ENCODE results near the gene PATZ1.
A peak's percentile ranks its signal among the peaks of the same experiment; 100 is the strongest.
"Not testable (repeated sequence)": the region's sequence is repeated elsewhere in the genome, so short reads cannot be mapped to it uniquely, and the experiment has no call there.

The PATZ1 gene, protein sequence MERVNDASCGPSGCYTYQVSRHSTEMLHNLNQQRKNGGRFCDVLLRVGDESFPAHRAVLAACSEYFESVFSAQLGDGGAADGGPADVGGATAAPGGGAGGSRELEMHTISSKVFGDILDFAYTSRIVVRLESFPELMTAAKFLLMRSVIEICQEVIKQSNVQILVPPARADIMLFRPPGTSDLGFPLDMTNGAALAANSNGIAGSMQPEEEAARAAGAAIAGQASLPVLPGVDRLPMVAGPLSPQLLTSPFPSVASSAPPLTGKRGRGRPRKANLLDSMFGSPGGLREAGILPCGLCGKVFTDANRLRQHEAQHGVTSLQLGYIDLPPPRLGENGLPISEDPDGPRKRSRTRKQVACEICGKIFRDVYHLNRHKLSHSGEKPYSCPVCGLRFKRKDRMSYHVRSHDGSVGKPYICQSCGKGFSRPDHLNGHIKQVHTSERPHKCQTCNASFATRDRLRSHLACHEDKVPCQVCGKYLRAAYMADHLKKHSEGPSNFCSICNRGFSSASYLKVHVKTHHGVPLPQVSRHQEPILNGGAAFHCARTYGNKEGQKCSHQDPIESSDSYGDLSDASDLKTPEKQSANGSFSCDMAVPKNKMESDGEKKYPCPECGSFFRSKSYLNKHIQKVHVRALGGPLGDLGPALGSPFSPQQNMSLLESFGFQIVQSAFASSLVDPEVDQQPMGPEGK

DNA sequence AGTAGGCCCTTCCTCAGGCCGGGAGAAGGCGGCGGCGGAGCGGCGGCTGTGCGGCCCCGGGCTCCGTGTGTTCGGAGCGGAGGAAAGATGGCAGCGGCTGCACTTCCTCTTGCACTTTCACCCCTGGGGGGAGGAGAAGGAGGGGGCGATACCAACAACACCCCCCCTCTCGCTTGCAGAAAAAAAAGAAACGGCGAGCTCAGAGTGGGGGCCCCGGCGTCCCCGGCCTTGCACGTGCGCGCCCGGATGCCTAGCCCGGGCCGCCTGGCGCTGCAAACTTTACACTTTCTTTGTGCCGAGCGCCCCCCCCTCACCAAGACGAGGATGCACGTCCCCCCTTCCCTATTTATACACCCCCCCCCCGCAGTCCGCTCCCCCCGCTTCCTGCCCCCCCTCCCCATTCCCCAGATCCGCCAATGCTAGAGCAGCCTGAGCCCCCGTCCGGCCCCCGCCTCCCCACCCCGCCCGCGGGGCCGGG, at the start of gene PATZ1:
PATZ1 (minus strand) TSS at position 92 of the 478 bp plus-strand sequence. CDS start 744 bp downstream, outside the sequence.
- no peak for DNase-seq

GRCh38 chr22:31394326-31394725, 48.2 kb upstream of the PATZ1 start:
- no peak for DNase-seq

DNA sequence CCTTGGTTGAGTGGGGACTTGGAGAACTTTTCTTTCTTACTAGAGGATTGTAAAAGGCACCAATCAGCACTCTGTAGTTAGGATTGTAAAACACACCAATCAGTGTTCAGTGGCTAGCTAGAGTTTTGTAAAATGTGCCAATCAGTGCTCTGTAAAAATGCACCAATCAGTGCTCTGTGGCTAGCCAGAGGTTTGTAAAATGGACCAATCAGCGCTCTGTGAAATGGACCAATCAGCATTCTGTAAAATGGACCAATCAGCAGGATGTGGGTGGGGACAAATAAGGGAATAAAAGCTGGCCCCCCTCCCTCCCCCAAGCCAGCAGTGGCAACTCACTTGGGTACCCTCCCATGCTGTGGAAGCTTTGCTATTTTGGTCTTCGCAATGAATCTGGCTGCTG, 47.7 kb upstream of the PATZ1 start:
- no peak for DNase-seq

GRCh38 chr22:31378651-31379050, 32.5 kb upstream of the PATZ1 start:
- not testable (repeated sequence) for DNase-seq

DNA sequence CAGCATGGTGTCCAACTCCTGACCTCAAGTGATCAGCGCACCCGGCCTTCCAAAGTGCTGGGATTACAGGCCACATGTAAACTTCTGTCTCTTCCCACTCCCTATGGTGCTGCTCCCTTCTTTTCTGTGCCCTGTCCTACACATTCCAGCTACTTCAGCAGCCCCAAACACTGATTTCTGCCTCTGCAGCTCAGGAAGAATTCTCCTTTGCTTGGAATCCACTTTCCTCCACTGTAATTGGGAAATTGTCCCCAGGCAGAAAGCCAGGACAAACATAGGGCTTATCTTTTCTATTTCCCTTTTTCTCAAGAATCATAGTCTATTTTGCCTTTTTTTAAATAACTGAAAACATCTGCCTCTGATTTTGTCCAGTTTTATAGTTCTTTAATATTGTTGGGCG, 32.0 kb upstream of the PATZ1 start:
- DNase-seq: no peak

DNA sequence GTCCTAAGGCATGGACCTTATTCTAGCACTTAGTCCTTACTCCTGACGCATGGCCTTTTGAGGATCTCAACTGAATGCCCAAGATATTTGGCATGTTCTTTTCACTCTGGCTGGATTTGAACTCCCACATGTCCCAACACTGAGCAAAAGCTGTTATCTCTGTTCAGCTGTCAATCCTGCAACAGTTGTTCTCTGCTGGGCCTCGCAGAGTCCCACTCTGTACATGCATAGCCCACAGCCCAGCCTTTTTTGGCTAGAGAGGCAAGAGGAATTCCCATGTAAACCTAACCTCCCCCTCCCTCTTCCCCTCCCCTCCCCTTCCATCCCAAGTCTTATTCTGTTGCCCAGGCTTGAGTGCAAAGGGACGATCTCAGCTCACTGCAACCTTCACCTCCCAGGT, 31.5 kb upstream of the PATZ1 start:
- no peak for DNase-seq

GRCh38 chr22:31367426-31367825, 21.3 kb upstream of the PATZ1 start:
- DNase-seq: no peak

- no peak for DNase-seq
These were observed 17.8 kb upstream of the PATZ1 start for GRCh38 chr22:31363885-31364465.

DNA sequence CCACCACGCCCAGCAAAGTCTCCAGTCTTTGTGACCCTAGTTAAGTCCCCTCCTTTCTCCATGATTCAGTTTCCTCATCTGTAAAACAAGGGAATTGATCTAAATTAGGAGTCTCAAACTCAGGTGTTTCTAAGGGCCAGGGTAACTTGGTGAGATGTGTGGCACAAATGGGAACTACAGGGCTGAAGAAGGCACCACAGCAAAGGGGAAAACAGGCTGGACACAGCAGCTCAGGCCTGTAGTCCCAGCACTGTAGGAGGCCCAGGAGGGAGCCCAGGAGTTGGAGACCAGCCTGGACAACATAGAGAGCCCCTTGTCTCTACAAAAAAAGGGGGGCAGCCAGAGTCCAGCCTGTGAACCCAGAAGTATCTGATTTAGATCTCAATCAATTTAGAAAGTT, 15.6 kb upstream of the PATZ1 start:
- DNase-seq: no peak

- no peak for DNase-seq
These were observed 13.9 kb upstream of the PATZ1 start for GRCh38 chr22:31360029-31360428.

GRCh38 chr22:31354515-31354914, 8.4 kb upstream of the PATZ1 start:
- DNase-seq: no peak

GRCh38 chr22:31350410-31350863, 4.3 kb upstream of the PATZ1 start:
- peak; percentile 34 to 86 for DNase-seq

DNA sequence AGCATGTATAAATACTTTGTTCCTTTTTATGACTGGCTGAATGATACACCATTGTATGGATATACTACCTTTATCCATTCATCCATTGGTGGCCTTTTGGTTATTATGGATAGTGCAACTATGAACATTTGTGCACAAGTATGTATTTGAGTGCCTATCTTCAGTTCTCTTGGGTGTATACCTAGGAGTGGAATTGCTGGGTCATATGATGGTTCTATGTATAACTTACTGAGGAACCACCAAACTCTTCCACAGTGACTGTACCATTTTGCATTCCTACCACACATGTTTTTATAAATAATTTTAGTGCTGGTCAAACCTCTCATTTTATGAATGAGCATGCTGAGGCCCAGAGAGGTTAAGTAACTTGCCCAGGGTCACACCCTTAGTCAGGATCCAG, 3.8 kb upstream of the PATZ1 start:
- DNase-seq: no peak

- no peak for DNase-seq
These were observed 2.6 kb upstream of the PATZ1 start for GRCh38 chr22:31348766-31349165.

DNA sequence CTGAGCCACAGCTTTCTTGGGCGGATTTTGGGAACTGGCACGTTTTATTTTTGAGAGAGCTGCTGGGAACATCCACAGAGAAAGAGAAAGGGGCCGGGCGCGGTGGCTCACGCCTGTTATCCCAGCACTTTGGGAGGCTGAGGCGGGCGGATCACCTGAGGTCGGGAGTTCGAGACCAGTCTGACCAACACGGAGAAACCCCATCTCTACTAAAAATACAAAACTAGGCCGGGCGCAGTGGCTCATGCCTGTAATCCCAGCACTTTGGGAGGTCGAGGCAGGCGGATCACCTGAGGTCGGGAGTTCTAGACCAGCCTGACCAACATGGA, 1.8 kb upstream of the PATZ1 start:
- DNase-seq: not testable (repeated sequence)

DNA sequence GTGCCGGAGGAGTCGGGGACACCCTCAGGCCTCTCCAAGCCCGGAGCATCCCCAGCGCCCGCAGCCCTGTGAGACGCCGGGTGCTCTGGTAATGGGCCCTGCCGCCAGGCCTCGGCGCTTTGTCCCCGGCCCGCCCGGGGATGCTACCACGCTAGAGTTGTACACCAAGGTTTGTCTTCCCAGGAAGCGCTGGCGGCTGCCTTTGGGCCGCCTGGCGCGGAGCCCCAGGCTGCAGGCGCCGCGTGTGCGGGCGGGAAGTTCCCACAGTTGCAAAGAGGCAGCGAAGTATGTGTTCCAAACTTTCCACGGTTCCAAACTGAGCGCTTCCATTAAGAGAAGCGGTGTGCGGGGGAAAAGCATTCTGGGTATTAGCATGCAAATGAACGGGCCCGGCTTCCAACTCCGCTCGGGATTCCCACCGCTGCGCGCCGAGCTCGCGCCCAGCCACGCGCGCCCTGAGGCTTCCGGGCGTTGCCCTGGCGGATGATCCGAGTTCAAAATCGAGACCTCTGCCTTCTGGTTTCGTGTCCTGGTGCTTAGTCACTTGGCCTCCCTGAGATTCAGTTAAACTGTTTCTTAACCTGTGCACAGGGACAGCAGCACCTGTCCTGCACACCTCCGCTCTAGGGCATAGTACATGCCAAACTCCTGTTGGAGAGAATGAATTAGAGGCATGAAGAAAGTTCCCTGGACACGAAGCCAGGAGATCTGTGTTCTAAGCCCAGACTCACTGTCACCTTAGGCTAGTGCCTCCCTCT, 1.3 kb upstream of the PATZ1 start:
- peak in 1 of 2 experiments; percentile 31 for DNase-seq

DNA sequence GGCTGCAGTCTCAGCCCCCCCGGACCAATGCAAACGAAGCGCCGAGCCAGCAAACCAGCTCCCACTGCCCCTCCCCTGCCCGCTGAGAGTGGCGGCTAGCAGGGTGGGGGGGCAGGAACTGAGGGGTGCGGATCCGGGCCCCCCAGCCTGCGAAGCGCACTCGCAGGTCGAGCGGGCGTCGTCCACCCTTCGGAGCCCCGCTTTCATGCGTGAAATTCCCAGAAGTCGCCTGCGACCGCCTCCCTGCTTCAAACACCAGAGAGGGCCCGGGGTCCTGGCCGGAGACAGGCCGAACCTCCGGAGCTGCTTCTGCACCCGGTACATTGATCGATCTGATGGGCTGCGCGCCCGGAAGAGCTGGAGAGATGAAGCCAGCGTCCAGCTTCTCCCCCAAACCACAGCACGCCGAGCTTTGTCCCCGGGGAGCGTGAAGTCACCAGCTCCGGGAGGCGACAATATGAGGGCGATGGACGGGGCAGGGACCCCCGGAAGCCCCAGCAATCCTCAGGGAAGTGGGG, 646 bp upstream of the PATZ1 start:
- DNase-seq: no peak

DNA sequence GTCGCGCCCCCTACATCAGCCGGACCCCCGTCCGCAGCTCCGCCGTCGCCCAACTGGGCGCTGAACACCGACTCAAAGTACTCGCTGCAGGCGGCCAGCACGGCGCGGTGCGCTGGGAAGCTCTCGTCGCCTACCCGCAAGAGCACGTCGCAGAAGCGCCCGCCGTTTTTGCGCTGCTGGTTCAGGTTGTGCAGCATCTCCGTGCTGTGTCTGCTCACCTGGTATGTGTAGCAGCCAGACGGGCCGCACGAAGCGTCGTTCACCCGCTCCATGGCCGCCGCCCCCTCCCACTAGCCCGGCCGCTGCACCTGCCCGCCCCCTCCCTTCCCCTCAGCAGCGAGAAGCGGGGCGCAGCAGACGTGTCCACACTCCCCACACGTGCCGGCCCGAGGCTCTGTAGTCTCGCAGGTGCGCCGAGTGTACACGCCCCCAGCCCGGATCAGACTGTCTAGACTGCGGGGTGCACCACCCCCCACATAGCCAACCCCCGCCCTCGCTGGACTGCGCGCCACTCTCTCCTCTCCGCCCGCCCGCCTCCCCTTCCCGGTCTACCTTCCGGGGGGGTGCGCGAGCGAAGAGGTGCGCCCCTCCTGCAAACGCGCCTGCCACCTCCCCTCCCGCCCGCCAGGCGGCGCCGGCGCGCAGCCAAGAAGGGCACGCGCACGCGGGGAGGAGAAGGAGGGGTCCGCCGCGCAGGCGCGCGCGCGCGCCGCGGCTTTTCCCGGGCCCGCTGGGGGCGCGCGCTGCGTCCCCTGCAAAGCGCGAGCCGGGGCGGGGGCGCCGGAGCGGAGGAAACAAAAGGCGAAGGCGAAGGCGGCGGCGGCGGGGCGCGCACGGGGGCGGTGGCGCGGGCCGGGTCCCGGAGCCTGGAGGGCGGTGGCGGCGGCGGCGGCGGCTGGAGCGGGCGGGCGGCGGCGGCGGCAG, 553 bp downstream of the PATZ1 start:
- peak in 1 of 2 experiments; percentile 55 for DNase-seq

- no peak for DNase-seq
These were observed 1.4 kb downstream of the PATZ1 start for GRCh38 chr22:31344578-31345330.

DNA sequence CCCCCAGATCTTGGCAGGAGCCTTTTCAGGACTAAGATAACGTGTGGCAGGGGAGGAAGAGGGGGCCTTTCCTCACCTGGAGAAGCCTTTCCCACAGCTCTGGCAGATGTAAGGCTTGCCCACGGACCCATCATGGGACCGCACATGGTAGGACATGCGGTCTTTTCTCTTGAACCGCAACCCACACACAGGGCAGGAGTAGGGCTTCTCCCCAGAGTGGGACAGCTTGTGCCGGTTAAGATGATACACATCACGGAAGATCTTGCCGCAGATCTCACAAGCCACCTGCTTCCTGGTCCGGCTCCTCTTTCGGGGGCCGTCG, 1.9 kb downstream of the PATZ1 start:
- DNase-seq: no peak
